ENCODE results near the gene ARF6.
A peak's percentile ranks its signal among the peaks of the same experiment; 100 is the strongest.
"Not testable (repeated sequence)": the region's sequence is repeated elsewhere in the genome, so short reads cannot be mapped to it uniquely, and the experiment has no call there.

Gene ARF6

GRCh38 chr14:49892636-49893308 lies at the start of gene ARF6:
Gene ARF6 (plus strand): TSS chr14:49893082. CDS start chr14:49893737, 655 bp downstream.
- peak; percentile 94 for FAIRE-seq
- peak; percentile 91 for DNase-seq (ENCODE audit: extremely low spot score, insufficient read length, low read depth)

DNA sequence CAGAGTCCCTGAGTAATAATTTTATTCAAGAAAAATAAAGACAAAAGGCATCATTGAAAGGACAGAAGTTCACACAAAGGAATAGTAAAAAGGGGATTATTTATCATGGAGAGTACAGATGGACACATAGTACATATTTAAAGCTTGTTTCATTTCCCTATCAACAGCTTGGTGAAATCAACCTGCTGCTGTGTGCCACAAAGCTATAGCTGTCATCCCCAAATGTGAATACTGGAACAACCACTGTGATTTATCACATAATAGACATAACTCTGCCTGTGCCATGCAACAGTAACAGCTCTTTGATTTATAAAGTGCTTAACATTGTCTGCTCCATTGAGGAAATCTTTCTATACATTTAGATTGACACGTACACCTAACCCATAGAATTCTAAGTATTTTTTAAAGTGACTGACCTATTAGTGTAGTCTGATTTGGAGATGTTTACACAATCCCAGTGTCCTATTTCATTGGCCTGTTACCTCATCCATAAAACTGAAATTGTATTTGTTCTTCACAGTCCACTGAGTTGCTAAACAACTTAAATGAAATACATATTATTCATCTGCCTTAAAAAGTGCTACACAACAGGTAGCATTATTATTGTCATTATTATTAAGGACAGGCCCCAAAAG lies 43.6 kb upstream of the ARF6 start:
- no peak for DNase-seq (ENCODE audit: extremely low spot score, insufficient read length, low read depth)

GRCh38 chr14:49851813-49852212 lies 41.1 kb upstream of the ARF6 start:
- no peak for DNase-seq (ENCODE audit: extremely low spot score, insufficient read length, low read depth)
- FAIRE-seq, result no peak

More for the DNA sequence above, 43.6 kb upstream of the ARF6 start:
- FAIRE-seq, result no peak

GRCh38 chr14:49852301-49853157 lies 40.4 kb upstream of the ARF6 start, which contains the start of gene NEMF:
Gene NEMF (minus strand): TSS chr14:49852788. CDS start chr14:49852753, 35 bp downstream.
- FAIRE-seq, result peak; percentile 83
- no peak for DNase-seq (ENCODE audit: extremely low spot score, insufficient read length, low read depth)

DNA sequence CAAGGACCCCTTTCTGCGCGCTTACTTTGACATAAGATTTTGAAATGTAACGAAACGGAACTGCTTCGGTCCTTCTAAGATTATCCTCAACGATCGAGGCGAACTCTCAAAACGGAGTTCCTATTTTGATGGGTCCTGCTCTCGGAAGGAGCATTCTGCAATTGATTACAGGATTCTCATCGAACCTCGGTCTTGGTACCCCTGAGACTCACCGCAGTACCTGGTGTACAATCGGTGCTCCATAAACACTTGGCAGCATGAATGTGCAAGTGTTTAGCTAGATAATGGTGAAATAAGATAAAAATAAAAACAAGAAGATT lies 39.8 kb upstream of the ARF6 start:
- no peak for FAIRE-seq
- DNase-seq (ENCODE audit: extremely low spot score, insufficient read length, low read depth), result no peak

DNA sequence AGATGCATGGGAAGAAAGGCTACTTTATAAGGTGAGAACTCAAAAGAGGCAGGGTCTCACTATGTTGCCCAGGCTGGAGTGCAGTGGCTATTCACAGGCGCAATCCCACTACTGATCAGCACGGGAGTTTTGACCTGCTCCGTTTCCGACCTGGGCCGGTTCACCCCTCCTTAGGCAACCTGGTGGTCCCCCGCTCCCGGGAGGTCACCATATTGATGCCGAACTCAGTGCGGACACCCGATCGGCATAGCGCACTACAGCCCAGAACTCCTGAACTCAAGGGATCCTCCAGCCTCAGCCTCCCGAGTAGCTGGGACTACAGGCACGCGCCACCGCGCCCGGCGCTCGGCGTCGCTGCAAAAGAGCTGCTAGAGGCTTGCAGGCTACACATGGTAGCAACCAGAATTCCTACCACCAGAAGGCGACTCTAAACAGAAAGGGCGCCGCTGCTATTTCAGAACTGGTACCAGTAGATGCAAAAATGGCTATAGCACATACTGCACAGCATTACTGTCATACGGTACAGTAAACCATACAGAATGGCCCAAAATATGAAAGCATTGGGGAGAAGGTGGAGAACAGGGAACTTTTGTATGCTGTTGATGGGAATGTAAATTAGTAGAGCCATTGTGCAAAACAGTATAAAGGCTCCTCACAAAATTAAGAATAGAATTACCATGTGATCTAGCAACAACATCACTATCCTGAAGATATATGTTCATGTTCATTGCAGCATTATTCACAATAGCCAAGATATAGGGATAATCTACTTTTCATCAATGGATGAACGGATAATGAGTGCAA lies 39.1 kb upstream of the ARF6 start:
- FAIRE-seq (peak; percentile 21), DNase-seq (ENCODE audit: extremely low spot score, insufficient read length, low read depth) (no peak)

- FAIRE-seq (no peak), DNase-seq (ENCODE audit: extremely low spot score, insufficient read length, low read depth) (no peak)
These were observed 35.4 kb upstream of the ARF6 start for GRCh38 chr14:49857427-49858003.

DNA sequence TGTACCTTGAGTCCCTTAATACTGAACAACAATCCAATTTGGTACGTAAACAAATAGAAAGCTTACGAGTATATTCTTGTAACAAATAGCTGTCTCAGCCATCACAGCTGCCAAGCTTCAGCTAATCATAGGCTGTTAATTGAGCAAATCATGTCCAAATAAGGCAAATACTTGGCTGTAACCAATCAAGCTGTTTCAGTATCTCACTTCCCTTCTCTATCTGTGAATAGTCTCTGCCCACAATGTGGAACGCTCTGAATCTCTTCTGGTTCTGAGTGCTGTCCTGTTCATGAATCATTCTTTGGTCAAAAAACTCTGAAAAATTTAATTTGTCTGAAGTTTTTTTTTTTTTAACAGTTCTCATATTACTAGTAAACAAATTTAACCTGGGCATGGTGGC lies 34.5 kb upstream of the ARF6 start:
- no peak for DNase-seq (ENCODE audit: extremely low spot score, insufficient read length, low read depth)
- peak; percentile 75 for FAIRE-seq

DNA sequence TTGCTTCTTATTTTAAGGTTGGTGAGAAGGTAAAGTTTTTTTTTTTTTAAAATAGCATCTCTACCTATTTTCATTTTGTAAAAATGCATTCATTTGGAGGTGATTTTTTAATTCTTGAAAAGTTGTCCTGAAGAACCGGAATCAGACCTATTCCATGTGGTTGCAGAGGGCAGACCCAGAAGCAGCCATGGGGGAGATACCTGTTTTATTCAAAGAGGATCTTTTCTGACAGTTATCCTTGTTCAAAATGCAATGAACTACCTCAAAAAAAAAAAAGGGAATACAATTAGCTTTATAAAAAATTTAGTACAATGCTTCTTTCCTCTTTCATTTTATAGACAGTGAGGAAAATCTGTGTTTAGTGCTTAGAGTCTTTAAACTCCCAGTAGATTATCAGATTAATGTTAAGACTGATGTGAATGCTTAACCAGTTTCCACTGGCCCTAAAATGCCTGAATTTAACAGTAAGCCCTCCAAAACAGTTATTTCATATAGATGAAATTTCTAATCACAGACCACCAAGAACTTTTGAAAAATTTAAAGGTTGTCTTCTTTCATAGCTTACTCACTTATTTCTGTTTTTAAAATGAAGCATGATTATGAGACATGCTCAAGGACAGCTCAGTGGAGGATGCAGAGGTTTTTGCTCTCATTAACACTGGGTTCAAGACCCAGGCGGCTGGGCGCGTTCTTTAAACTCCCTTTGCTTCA lies 31.7 kb upstream of the ARF6 start:
- peak; percentile 41 for FAIRE-seq

DNA sequence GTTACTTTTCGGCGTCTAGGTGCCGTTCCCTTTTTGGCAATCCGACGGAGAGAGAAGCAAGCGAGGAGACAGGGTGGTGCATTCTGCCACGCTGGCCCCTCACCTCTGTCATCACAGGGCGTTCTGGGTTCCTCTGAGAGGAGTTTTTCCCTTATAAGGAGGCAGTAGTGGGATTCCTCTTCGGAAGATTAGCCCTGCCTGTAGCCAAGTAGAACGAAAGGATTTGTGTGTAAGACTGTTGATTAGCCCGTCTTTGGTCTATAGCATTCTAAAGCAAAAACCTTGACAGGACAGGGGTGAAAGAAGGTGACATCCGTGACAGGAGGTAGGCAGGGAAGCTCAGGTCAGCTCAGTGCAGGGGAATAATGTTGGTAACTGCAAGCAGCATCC lies 31.2 kb upstream of the ARF6 start:
- FAIRE-seq (no peak), DNase-seq (ENCODE audit: extremely low spot score, insufficient read length, low read depth) (no peak)

More for the DNA sequence above, 31.7 kb upstream of the ARF6 start:
- no peak for DNase-seq (ENCODE audit: extremely low spot score, insufficient read length, low read depth)

DNA sequence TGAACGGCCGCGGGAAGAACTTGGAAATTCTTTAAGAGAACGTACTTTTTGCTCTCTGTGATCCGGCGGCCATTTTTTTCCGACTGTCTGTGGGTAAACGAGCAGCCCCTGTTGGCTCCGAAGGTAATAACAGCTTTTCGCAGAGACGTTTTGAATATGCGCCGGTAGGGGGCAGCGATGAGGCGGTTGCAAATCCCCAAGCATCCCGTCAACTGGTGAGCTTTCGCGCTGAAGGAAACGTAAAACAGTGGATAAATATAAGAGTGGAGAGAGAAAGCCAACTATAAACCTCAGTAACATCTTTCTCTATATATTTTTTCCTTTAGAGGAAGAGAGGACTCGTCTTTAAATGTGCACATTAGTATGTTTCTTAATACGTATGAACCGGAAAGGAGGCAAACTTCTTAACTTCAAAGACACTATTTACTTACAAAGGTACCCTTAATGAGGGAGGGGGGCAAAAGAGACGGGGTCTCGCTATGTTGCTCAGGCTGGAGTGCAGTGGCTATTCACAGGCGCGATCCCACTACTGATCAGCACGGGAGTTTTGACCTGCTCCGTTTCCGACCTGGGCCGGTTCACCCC lies 30.7 kb upstream of the ARF6 start:
- FAIRE-seq (peak; percentile 79), DNase-seq (ENCODE audit: extremely low spot score, insufficient read length, low read depth) (no peak)

DNA sequence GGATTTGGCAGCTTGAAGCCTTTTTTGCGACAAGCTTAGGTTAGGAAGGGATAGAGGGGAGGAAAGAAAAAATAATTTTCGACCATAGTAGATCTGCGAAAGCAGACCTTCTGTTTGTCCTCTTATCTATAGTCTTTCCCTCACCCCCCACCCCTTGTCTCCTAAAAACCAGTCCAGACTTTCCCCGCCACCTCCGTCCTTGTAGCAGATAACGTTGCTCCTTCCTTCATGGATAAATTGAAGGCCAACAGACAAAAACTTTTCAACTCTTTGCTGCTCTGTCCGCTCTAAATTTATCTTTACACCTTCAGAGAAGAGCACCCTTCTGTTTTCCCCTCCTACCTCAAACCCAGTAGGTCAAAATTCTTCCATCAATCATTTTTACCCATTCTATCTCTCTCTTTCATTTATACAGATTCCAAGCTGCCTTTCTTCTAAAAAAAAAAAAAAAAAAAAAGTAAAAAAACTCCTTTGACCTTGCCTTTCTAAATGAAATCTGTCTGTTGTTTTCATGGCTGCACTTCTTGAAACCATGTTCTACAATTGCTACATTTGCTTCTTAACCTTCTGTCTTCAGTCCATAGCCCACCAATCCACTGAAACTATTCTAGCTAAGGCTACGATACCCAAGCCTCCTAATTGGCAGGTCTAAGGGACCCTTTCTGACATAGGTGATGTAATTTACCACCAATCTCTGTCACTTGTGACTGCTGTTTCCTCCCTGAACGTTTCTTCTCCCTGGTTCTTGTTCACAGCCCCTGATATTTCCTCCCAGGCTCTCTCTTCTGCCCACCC lies 29.2 kb upstream of the ARF6 start:
- FAIRE-seq (peak; percentile 60), DNase-seq (ENCODE audit: extremely low spot score, insufficient read length, low read depth) (no peak)

DNA sequence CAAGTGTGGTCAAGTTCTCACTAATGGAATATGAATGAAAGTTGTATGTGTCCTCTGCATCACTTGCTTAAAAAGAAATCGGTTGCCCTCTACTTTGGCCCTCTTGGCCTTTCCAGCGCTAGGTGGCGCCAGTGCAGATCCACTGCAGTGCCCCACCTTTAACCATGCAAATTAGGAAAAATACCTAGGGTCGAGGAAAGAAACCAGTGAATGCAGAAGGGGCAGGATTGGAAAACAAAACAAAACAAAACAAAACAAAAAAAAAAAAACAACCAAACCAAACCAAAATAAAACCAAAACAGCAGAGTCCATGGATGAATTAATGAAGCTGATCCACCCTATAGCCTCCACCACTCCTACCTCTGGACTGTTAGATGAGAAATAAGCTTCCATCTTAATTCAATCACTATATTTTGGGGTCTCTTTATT lies 27.4 kb upstream of the ARF6 start:
- FAIRE-seq, result peak; percentile 78
- DNase-seq (ENCODE audit: extremely low spot score, insufficient read length, low read depth), result no peak

DNA sequence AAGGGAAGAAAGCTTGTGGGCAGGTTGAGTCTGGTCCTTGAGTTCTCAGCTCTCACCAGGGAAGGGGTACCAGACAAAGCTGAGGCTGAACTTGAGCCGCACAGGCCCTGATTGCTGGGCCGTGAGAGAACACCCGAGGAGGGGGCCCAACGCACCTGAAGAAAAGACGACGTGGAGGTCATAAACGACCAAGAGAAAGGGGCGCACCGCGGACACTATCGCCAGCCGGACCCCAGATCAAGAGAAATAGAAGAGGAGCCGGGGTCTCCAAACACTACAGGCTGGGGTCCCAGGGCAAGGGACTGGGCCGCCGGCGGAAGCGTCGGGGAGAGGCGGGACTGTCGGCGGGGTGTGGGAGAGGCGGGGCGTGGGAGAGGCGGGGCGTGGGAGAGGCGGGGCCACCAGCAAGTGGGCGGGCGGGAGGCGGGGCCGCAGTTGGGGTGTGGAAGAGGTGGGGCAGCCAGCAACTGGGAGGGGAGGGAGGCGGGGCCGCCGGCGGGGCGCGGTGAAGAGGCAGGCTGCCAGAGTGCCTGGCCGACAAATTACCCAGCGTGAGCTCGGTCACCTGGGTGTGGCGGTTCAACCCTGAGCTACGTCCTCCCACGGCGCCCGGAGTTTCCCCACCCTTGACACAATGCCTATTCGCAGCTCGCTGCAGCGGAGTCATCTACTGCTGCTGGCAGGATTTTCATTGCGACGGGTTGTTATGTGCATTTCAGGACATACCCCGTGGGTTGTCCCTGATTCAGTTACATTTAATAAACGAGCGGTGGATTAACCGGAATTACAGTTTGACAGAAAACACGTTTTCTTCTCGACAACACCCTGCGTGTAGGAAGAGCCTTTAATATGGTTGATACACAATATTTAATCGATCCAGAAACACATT lies 24.8 kb upstream of the ARF6 start:
- FAIRE-seq, result peak; percentile 96
- no peak for DNase-seq (ENCODE audit: extremely low spot score, insufficient read length, low read depth)

- DNase-seq (ENCODE audit: extremely low spot score, insufficient read length, low read depth) (no peak), FAIRE-seq (no peak)
These were observed 24.2 kb upstream of the ARF6 start for GRCh38 chr14:49868720-49869114.

GRCh38 chr14:49870908-49871307 lies 22.0 kb upstream of the ARF6 start:
- FAIRE-seq (no peak), DNase-seq (ENCODE audit: extremely low spot score, insufficient read length, low read depth) (no peak)

DNA sequence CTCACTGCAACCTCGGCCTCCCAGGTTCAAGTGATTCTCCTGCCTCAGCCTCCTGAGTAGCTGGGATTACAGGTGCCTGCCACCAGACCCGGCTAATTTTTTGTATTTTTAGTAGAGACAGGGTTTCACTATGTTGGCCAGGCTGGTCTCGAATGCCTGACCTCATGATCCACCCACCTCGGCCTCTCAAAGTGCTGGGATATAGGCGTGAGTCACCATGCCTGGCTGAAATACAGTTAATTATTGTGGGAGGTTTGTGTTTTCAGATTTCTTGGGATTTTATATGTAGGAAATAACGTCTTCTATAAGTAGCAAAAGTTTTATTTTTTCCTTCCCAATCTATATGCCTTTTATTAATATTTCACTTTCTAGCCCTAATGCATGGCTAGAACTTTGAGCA lies 19.3 kb upstream of the ARF6 start:
- DNase-seq (ENCODE audit: extremely low spot score, insufficient read length, low read depth); FAIRE-seq: not testable (repeated sequence)

Measured in GM18507 (cell line).